Liver (tissue), 9 donors: ENCODE data around the gene THY1. TPM values are rescaled to one million over a fixed set of nuclear protein-coding genes. Genes with fewer than 3 reads are reported as not detected.
A peak's percentile ranks its signal among the peaks of the same experiment; 100 is the strongest.
"Not testable (repeated sequence)": the region's sequence is repeated elsewhere in the genome, so short reads cannot be mapped to it uniquely, and the experiment has no call there.

Experiments used
- DNase-seq: peaks from one replicate; pipeline ENCODE4 v3.0.0-alpha.2; 2017; ENCODE audit warnings: low spot score
- H3K27ac ChIP-seq, 2 donors: one replicate each; pipeline ENCODE4 v1.7.0; 2013; ENCODE audit warnings: inconsistent platforms in 2 of 2, low read length in 2 of 2, control low read depth in 1 of 2, low read depth in 1 of 2, mild to moderate bottlenecking in 1 of 2
- H3K27me3 ChIP-seq, 4 donors: one replicate each; pipeline versions ENCODE4 v1.6.1 to v1.7.0; 2013; ENCODE audit warnings: low read length in 3 of 4, inconsistent platforms in 1 of 4, mild to moderate bottlenecking in 1 of 4, moderate library complexity in 1 of 4; ENCODE audit not compliant: control insufficient read depth in 4 of 4, insufficient read depth in 4 of 4
- H3K36me3 ChIP-seq, 4 donors: one replicate each; pipeline versions ENCODE4 v1.6.1 to v1.7.0; 2013; ENCODE audit warnings: low read length in 3 of 4, mild to moderate bottlenecking in 3 of 4, low read depth in 1 of 4, moderate library complexity in 1 of 4; ENCODE audit not compliant: control insufficient read depth in 4 of 4, insufficient read depth in 3 of 4
- H3K4me1 ChIP-seq, 4 donors: one replicate each; pipeline versions ENCODE4 v1.6.1 to v1.7.0; 2013; ENCODE audit warnings: low read length in 3 of 4, mild to moderate bottlenecking in 3 of 4, moderate library complexity in 1 of 4; ENCODE audit not compliant: control insufficient read depth in 4 of 4, insufficient read depth in 4 of 4
- H3K4me3 ChIP-seq, 3 donors: one replicate each; pipeline versions ENCODE4 v1.6.1 to v1.7.0; 2013; ENCODE audit warnings: low read length in 3 of 3, control low read depth in 1 of 3, low read depth in 1 of 3, mild to moderate bottlenecking in 1 of 3
- H3K9ac ChIP-seq, 2 donors: one replicate each; pipeline ENCODE4 v1.7.0; 2013; ENCODE audit warnings: low read length in 2 of 2, mild to moderate bottlenecking in 2 of 2, moderate library complexity in 2 of 2, control low read depth in 1 of 2, low read depth in 1 of 2
- H3K9me3 ChIP-seq, 4 donors: one replicate each; pipeline versions ENCODE4 v1.6.1 to v1.7.0; 2013; ENCODE audit warnings: low read length in 3 of 4; ENCODE audit not compliant: control insufficient read depth in 4 of 4
- CTCF ChIP-seq: fragments of 150-350 bp; IDR thresholded peaks from 2 replicates; pipeline ENCODE4 v1.5.1; 2017; ENCODE audit warnings: improper control_type of control experiment, low read depth, low read length; ENCODE audit not compliant: missing input control
- FOXA1 ChIP-seq: IDR thresholded peaks from 2 replicates; pipeline ENCODE4 v1.6.1; 2016; ENCODE audit warnings: antibody characterized with exemption
- FOXA2 ChIP-seq: IDR thresholded peaks from 2 replicates; pipeline ENCODE4 v1.6.1; 2016; ENCODE audit warnings: antibody characterized with exemption
- HNF4A ChIP-seq, 2 donors: conservative IDR thresholded peaks; 2 replicates each; pipeline ENCODE4 v1.6.1; 2016; ENCODE audit warnings: antibody characterized with exemption in 2 of 2, mild to moderate bottlenecking in 2 of 2
- HNF4G ChIP-seq: IDR thresholded peaks from 2 replicates; pipeline ENCODE4 v1.6.1; 2016; ENCODE audit warnings: antibody characterized with exemption
- JUND ChIP-seq, 2 donors: IDR thresholded peaks; 2 replicates each; pipeline ENCODE4 v1.6.1; 2016; ENCODE audit warnings: antibody characterized with exemption in 2 of 2
- MAX ChIP-seq: IDR thresholded peaks from 2 replicates; pipeline ENCODE4 v1.6.1; 2016; ENCODE audit warnings: antibody characterized with exemption
- NR2F2 ChIP-seq: IDR thresholded peaks from 2 replicates; pipeline ENCODE4 v1.6.1; 2016; ENCODE audit warnings: antibody characterized with exemption
- RAD21 ChIP-seq, 2 donors: IDR thresholded peaks; 2 replicates each; pipeline ENCODE4 v1.6.1; 2016; ENCODE audit warnings: antibody characterized with exemption in 2 of 2, mild to moderate bottlenecking in 2 of 2
- REST ChIP-seq: IDR thresholded peaks from 2 replicates; pipeline ENCODE4 v1.6.1; 2016; ENCODE audit warnings: antibody characterized with exemption, mild to moderate bottlenecking
- RXRA ChIP-seq, 2 donors: IDR thresholded peaks; 2 replicates each; pipeline ENCODE4 v1.6.1; 2017 to 2018; ENCODE audit warnings: antibody characterized with exemption in 2 of 2, mild to moderate bottlenecking in 1 of 2
- SP1 ChIP-seq: IDR thresholded peaks from 2 replicates; pipeline ENCODE4 v1.6.1; 2018; ENCODE audit warnings: antibody characterized with exemption, mild to moderate bottlenecking
- TAF1 ChIP-seq: conservative IDR thresholded peaks from 2 replicates; pipeline ENCODE4 v1.6.1; 2016; ENCODE audit warnings: antibody characterized with exemption, mild to moderate bottlenecking
- YY1 ChIP-seq: IDR thresholded peaks from 2 replicates; pipeline ENCODE4 v1.6.1; 2016; ENCODE audit warnings: antibody characterized with exemption, mild to moderate bottlenecking
- WGBS: extraction: QIAGEN DNeasy Blood & Tissue Kit; methylation state at CpG from one replicate; pipeline ENCODE4 v1.1.7; 2013; 5-methylcytosine and 5-hydroxymethylcytosine counted together
- polyA plus RNA-seq, 2 donors: library from polyadenylated mRNA; stranded (reverse) in 1 of 2; unstranded in 1 of 2; fragments of 200-250 nt in 1 of 2; fragments of >200 nt in 1 of 2; fragmentation: Nextera tagmentation in 1 of 2; extraction: Ambion mirVana in 1 of 2; gene quantifications; one replicate each; pipeline versions ENCODE4 v1.2.1 to v1.2.3, GENCODE V29; 2013 to 2015
- total RNA-seq, 2 donors: library from RNA; depleted of rRNA; stranded (reverse); fragments of >200 nt; gene quantifications; one replicate each; pipeline ENCODE4 v1.2.3, GENCODE V29; 2014
- donor health status: healthy.
- donor health status: healthy.
- donor health status: healthy.
- donor health status: healthy.
- donor health status: healthy.

The THY1 gene
- total and polyA plus RNA-seq, 4 donors: 0.51 to 5.1 (median 1.1) TPM

GRCh38 chr11:119459293-119459976, 36.5 kb upstream of the THY1 start:
- H3K9ac ChIP-seq: no peak overlapping the region
- WGBS: 59% methylated on average over 8 of the region's 8 CpGs
- H3K27me3 ChIP-seq: no peaks in the 10 kb centered on the region
- H3K4me1 ChIP-seq: peaks cover 0 to 5% (median 0%) of the 10 kb centered on the region in 4 donors
- DNase-seq: no peak
- H3K4me3 ChIP-seq: no peak overlapping the region
- H3K9me3 ChIP-seq: no peaks in the 10 kb centered on the region
- no peaks in the 10 kb centered on the region for H3K36me3 ChIP-seq
- TF ChIP-seq SP1 (peak; percentile 59), YY1 (no peak), HNF4A (conservative IDR thresholded peaks at IDR 0.05) (peak; percentile 93 to 97), JUND (IDR thresholded peaks at IDR 0.05) (no peak), HNF4G (peak; percentile 80), FOXA1 (no peak), RXRA (IDR thresholded peaks at IDR 0.05) (peak; percentile 57 to 69)
- H3K27ac ChIP-seq: no peak overlapping the region

GRCh38 chr11:119455708-119456107, 32.7 kb upstream of the THY1 start:
- H3K4me3 ChIP-seq, DNase-seq, H3K27me3 ChIP-seq, H3K36me3 ChIP-seq, H3K27ac ChIP-seq, H3K9me3 ChIP-seq, H3K9ac ChIP-seq, H3K4me1 ChIP-seq: not testable (repeated sequence)
- 84% methylated on average over 6 of the region's 6 CpGs for WGBS

- DNase-seq, H3K27me3 ChIP-seq, H3K27ac ChIP-seq, H3K9me3 ChIP-seq, H3K4me1 ChIP-seq, H3K9ac ChIP-seq, H3K4me3 ChIP-seq, H3K36me3 ChIP-seq: not testable (repeated sequence)
- 82% methylated on average over 4 of the region's 4 CpGs for WGBS
These were observed 32.3 kb upstream of the THY1 start for GRCh38 chr11:119455241-119455640.

GRCh38 chr11:119453881-119454280, 30.9 kb upstream of the THY1 start:
- Histone ChIP-seq H3K27ac (no peak overlapping the region), H3K9me3 (no peaks in the 10 kb centered on the region), H3K4me3 (no peak overlapping the region), H3K27me3 (no peaks in the 10 kb centered on the region), H3K36me3 (no peaks in the 10 kb centered on the region), H3K4me1 (no peaks in the 10 kb centered on the region), H3K9ac (no peak overlapping the region)
- no peak for DNase-seq
- TF ChIP-seq NR2F2 (no peak), RAD21 (IDR thresholded peaks at IDR 0.05) (no peak), HNF4G (no peak), FOXA2 (no peak), RXRA (IDR thresholded peaks at IDR 0.05) (no peak), SP1 (no peak), CTCF (no peak), REST (no peak), TAF1 (no peak), YY1 (no peak), MAX (no peak)
- 77% methylated on average over 1 of the region's 1 CpG for WGBS
